Epithelial cell of proximal tubule (primary cell): Measurements from ENCODE around the gene RNF121. TPM values are rescaled to one million over a fixed set of nuclear protein-coding genes. Genes with fewer than 3 reads are reported as not detected.
A peak's percentile ranks its signal among the peaks of the same experiment; 100 is the strongest.

ENCODE experiments used
- DNase-seq: peaks from one replicate; pipeline ENCODE4 v3.0.0-alpha.2; 2011; ENCODE audit warnings: low read depth
- H3K4me3 ChIP-seq: 2 replicates; pipeline ENCODE4 v1.5.1; 2011; ENCODE audit warnings: low read depth, mild to moderate bottlenecking, low read length
- CTCF ChIP-seq: conservative IDR thresholded peaks from 2 replicates; pipeline ENCODE4 v1.5.1; 2012; ENCODE audit warnings: low read depth, mild to moderate bottlenecking, low read length
- total RNA-seq: library from RNA; depleted of rRNA; stranded (reverse); fragments of >200 nt; gene quantifications from 2 replicates; pipeline ENCODE4 v1.2.3, GENCODE V29; 2015

Gene RNF121
- total RNA-seq, 1 donor from 2014 or later = 9.3 TPM

- TF ChIP-seq CTCF = no peak
- no peak for DNase-seq
- H3K4me3 ChIP-seq = no peak overlapping the region
Measured at GRCh38 chr11:72026090-72026489, 97.2 kb downstream of the RNF121 start.

- TF ChIP-seq CTCF = no peak
- no peak for DNase-seq
- H3K4me3 ChIP-seq = no peak overlapping the region
Measured at GRCh38 chr11:72030472-72031045, 101.7 kb downstream of the RNF121 start.

- TF ChIP-seq CTCF = no peak
- no peak overlapping the region for H3K4me3 ChIP-seq
- no peak for DNase-seq
Measured at GRCh38 chr11:72036687-72037086, 107.8 kb downstream of the RNF121 start.

GRCh38 chr11:72037554-72038311 lies 108.9 kb downstream of the RNF121 start:
- DNase-seq = no peak
- TF ChIP-seq CTCF = no peak
- H3K4me3 ChIP-seq = no peak overlapping the region

- no peak for TF ChIP-seq CTCF
- DNase-seq = no peak
- peak overlapping the region; percentile 77 for H3K4me3 ChIP-seq
Measured at GRCh38 chr11:72038491-72038890, 109.6 kb downstream of the RNF121 start.

- peak overlapping the region; percentile 77 for H3K4me3 ChIP-seq
- TF ChIP-seq CTCF = no peak
- no peak for DNase-seq
Measured at GRCh38 chr11:72039031-72039855, 110.4 kb downstream of the RNF121 start.
